Suprapubic skin (tissue), 4 donors: Measurements from ENCODE around the gene AAK1. TPM values are rescaled to one million over a fixed set of nuclear protein-coding genes. Genes with fewer than 3 reads are reported as not detected.

ENCODE experiments used
- DNase-seq, 2 donors: peaks; one replicate each; pipeline ENCODE4 v3.0.0-alpha.2; 2019; ENCODE audit warnings: low spot score in 2 of 2
- H3K27ac ChIP-seq: fragments of 200-600 bp; sonication (generic); one replicate; pipeline ENCODE4 v1.5.1; 2019
- H3K27me3 ChIP-seq: fragments of 200-600 bp; sonication (generic); one replicate; pipeline ENCODE4 v1.5.1; 2019
- H3K36me3 ChIP-seq: fragments of 200-600 bp; sonication (generic); one replicate; pipeline ENCODE4 v1.5.1; 2019
- H3K4me1 ChIP-seq: fragments of 200-600 bp; sonication (generic); one replicate; pipeline ENCODE4 v1.5.1; 2019
- H3K4me3 ChIP-seq: fragments of 200-600 bp; sonication (generic); one replicate; pipeline ENCODE4 v1.5.1; 2019; ENCODE audit warnings: mild to moderate bottlenecking
- H3K9me3 ChIP-seq: fragments of 200-600 bp; sonication (generic); one replicate; pipeline ENCODE4 v1.5.1; 2019
- CTCF ChIP-seq, 2 donors: fragments of 200-600 bp in 1 of 2; fragments of 450-650 bp in 1 of 2; sonication (generic) in 1 of 2; IDR thresholded peaks; one replicate each; pipeline ENCODE4 v1.5.1; 2016 to 2019; ENCODE audit warnings: antibody characterized with exemption in 2 of 2, mild to moderate bottlenecking in 1 of 2, moderate library complexity in 1 of 2
- EP300 ChIP-seq: sonication (generic); formaldehyde crosslinking; IDR thresholded peaks from one replicate; pipeline ENCODE4 v1.6.1; 2017; ENCODE audit warnings: antibody characterized with exemption
- POLR2A ChIP-seq, 2 donors: fragments of 450-650 bp; IDR thresholded peaks; one replicate each; pipeline ENCODE4 v1.6.1; 2017; ENCODE audit warnings: antibody characterized with exemption in 2 of 2, mild to moderate bottlenecking in 2 of 2, moderate library complexity in 2 of 2
- POLR2AphosphoS5 ChIP-seq, 3 donors: sonication (generic); formaldehyde crosslinking; IDR thresholded peaks; one replicate each; pipeline ENCODE4 v1.6.1; 2017; ENCODE audit warnings: antibody characterized with exemption in 3 of 3
- WGBS: methylation state at CpG from one replicate; pipeline ENCODE4 v1.1.5; 2018; 5-methylcytosine and 5-hydroxymethylcytosine counted together
- total RNA-seq, 4 donors: library from RNA; depleted of rRNA; stranded (reverse); fragments of >200 nt; gene quantifications; one replicate each; pipeline ENCODE4 v1.1.0, GENCODE V29; 2016

The AAK1 gene
- total RNA-seq, 4 donors from 2014 or later: 26.4 to 48.4 (median 32.7) TPM

- no peak for DNase-seq
- no peaks in the 10 kb centered on the region for H3K9me3 ChIP-seq
- no peak for TF ChIP-seq POLR2A (IDR thresholded peaks at IDR 0.05)
- TF ChIP-seq POLR2AphosphoS5 (IDR thresholded peaks at IDR 0.05): no peak
- TF ChIP-seq CTCF (IDR thresholded peaks at IDR 0.05): no peak
- TF ChIP-seq EP300: no peak
- H3K4me1 ChIP-seq: peaks cover 35% of the 10 kb centered on the region
- WGBS: 36% methylated on average over 1 of the region's 1 CpG
- H3K4me3 ChIP-seq: no peak overlapping the region
- H3K27me3 ChIP-seq: no peaks in the 10 kb centered on the region
- no peak overlapping the region for H3K27ac ChIP-seq
- H3K36me3 ChIP-seq: no peaks in the 10 kb centered on the region
These were observed 26.8 kb downstream of the AAK1 start for GRCh38 chr2:69616755-69617154.

GRCh38 chr2:69615969-69616368 is 27.6 kb downstream of the AAK1 start:
- Histone ChIP-seq H3K27me3 (no peaks in the 10 kb centered on the region), H3K4me3 (no peak overlapping the region), H3K27ac (no peak overlapping the region), H3K9me3 (no peaks in the 10 kb centered on the region), H3K4me1 (peaks cover 35% of the 10 kb centered on the region), H3K36me3 (no peaks in the 10 kb centered on the region)
- WGBS: 84% methylated on average over 4 of the region's 4 CpGs
- DNase-seq: no peak
- no peak for TF ChIP-seq CTCF (IDR thresholded peaks at IDR 0.05)
- no peak for TF ChIP-seq POLR2AphosphoS5 (IDR thresholded peaks at IDR 0.05)
- no peak for TF ChIP-seq EP300
- no peak for TF ChIP-seq POLR2A (IDR thresholded peaks at IDR 0.05)

GRCh38 chr2:69615078-69615625 is 28.4 kb downstream of the AAK1 start:
- DNase-seq: no peak
- no peak overlapping the region for H3K27ac ChIP-seq
- peaks cover 35% of the 10 kb centered on the region for H3K4me1 ChIP-seq
- H3K36me3 ChIP-seq: no peaks in the 10 kb centered on the region
- 92% methylated on average over 7 of the region's 7 CpGs for whole genome bisulfite sequencing
- H3K4me3 ChIP-seq: no peak overlapping the region
- no peaks in the 10 kb centered on the region for H3K27me3 ChIP-seq
- no peaks in the 10 kb centered on the region for H3K9me3 ChIP-seq
- TF ChIP-seq CTCF (IDR thresholded peaks at IDR 0.05) (no peak), POLR2AphosphoS5 (IDR thresholded peaks at IDR 0.05) (no peak), POLR2A (IDR thresholded peaks at IDR 0.05) (no peak), EP300 (no peak)

GRCh38 chr2:69612707-69613106 is 30.8 kb downstream of the AAK1 start:
- no peaks in the 10 kb centered on the region for H3K9me3 ChIP-seq
- DNase-seq: no peak
- TF ChIP-seq POLR2A (IDR thresholded peaks at IDR 0.05) (no peak), CTCF (IDR thresholded peaks at IDR 0.05) (no peak), EP300 (no peak), POLR2AphosphoS5 (IDR thresholded peaks at IDR 0.05) (no peak)
- H3K27me3 ChIP-seq: no peaks in the 10 kb centered on the region
- no peaks in the 10 kb centered on the region for H3K36me3 ChIP-seq
- no peak overlapping the region for H3K4me3 ChIP-seq
- peaks cover 18% of the 10 kb centered on the region for H3K4me1 ChIP-seq
- no peak overlapping the region for H3K27ac ChIP-seq

- no peak overlapping the region for H3K4me3 ChIP-seq
- TF ChIP-seq POLR2AphosphoS5 (IDR thresholded peaks at IDR 0.05) (no peak), EP300 (no peak), CTCF (IDR thresholded peaks at IDR 0.05) (no peak), POLR2A (IDR thresholded peaks at IDR 0.05) (no peak)
- no peaks in the 10 kb centered on the region for H3K27me3 ChIP-seq
- WGBS: 85% methylated on average over 3 of the region's 3 CpGs
- H3K4me1 ChIP-seq: peaks cover 17% of the 10 kb centered on the region
- no peak for DNase-seq
- H3K9me3 ChIP-seq: no peaks in the 10 kb centered on the region
- no peak overlapping the region for H3K27ac ChIP-seq
- H3K36me3 ChIP-seq: no peaks in the 10 kb centered on the region
These were observed 31.3 kb downstream of the AAK1 start for GRCh38 chr2:69612200-69612599.
